ENCODE measurements around the gene BLOC1S2.
"Not testable (repeated sequence)": the region's sequence is repeated elsewhere in the genome, so short reads cannot be mapped to it uniquely, and the experiment has no call there.

The BLOC1S2 gene

DNA sequence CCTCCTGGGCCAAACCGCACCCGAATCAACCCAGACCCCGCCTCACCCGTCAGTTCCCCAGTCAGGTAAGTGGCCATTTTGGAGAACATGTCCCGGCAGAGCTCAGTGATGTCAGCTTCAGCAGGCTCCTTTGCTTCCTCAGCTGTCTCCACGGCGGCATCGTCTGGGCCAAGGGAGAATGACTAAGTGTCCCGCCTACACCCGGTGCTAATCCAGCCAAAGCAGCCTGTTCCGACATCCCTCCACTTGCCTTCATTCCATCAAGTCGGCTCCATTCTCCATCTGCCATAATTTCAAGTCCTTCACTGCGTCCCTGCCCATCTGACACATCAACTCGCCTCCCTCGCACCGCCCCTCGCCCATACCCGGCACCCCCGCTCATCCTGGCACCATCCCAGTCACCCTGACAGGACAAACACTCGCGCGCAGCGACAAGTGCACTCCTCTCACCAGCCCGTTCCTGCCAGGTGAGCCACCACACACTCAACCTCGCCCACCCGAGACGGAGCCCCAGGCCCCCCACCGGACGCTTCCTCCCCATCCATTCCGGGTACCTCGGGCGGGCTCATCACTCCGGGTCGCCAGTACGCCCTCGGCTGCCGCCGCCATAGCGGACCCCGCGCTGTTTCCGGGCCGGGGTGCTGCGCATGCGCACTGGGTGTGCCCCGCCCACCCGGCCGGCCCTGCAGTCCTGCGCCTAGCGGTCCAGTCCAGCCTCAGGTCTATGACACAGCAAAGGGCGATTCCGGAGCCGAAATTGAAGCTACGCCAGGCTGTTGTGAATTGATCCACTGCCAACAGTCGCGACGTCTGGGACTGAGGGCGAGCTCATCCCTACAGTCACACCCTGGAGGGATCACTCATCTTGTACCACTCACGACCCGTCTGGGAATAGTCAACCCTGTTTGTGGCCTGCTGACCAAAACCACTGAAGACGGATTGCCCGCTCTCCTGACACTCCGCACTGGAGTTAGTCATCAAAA is at the start of gene BLOC1S2:
Gene BLOC1S2 (minus strand): TSS at position 630 of the 983 bp plus-strand sequence. CDS start 21 bp downstream, at position 609.
- peak; percentile 87 for DNase-seq

DNA sequence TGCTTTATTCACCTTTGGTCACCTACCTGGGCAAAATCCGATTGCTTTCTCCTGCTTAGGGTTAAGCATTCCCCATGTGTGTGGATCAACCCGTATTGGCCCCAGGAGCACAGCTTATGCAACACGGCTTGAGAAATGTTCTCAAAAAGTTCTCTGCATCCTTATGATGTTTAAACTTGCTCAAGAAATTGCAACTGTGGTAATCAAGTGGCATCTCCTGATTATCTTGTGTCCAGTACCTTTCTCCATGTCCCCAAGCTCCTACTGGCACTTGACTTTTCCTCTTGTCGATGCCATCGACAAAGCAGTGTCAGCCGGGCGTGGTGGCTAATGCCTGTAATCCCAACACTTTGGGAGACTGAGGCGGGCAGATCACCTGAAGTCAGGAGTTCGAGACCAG is 48.3 kb upstream of the BLOC1S2 start:
- DNase-seq, result no peak

DNA sequence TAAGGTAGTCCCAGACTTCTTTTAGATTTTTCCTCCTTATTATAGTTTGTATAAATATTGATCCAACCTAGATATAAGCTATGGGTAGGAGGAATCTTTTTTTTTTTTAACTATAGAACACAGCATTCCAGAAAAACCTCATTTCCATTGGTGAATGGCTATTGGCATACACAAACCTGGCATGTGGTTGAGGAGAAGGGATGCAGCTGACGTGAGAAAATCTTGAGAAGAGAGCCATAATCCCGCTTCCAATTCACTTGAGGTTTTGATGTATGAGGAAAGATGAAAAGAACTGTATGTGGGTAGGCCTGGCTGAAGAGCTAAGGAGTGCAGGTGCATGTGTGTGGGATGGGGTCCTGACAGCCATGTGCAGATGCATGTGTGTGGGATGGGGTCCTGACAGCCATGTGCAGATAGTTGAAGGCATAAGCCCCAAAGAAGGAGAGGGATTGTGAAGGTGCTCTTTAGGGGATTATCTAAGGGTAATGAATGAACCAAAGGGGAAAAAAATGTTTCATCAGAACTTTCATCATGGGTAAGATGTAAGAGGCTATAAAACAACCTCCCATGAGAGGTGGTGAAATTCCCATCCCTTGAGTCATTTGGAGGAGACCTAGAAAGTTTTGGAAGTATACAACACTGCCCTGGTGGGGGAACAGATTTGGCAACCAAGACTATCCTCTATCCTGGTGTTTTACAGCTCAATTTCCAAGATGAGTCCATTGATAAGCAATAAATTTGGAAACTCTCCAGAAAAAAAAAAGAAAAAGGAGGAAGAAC is 47.4 kb upstream of the BLOC1S2 start:
- DNase-seq, result no peak

- no peak for DNase-seq
These were observed 46.6 kb upstream of the BLOC1S2 start for GRCh38 chr10:100333106-100333505.

GRCh38 chr10:100330079-100330478 is 43.6 kb upstream of the BLOC1S2 start, which contains the start of gene PKD2L1:
PKD2L1 (minus strand) TSS chr10:100330228; CDS start chr10:100330103, 125 bp downstream.
- DNase-seq, result no peak

GRCh38 chr10:100328198-100328597 is 41.7 kb upstream of the BLOC1S2 start:
- no peak for DNase-seq

DNA sequence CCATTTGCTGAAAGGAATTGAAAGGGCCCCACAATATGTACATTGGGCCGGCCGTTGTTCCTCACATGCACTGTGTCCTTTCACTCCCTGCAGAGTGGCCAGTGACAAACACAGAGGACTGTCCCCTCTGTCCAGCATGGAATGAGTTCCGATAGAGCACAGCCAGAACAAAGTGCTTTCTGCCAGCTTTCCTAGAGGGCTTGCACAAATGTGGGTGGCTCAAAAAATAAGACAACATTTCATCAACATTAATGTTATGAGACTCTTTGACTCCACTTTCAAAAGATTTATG is 41.2 kb upstream of the BLOC1S2 start:
- DNase-seq, result no peak

- DNase-seq, result peak; percentile 70
These were observed 40.7 kb upstream of the BLOC1S2 start for GRCh38 chr10:100327007-100327717.

- no peak for DNase-seq
These were observed 38.7 kb upstream of the BLOC1S2 start for GRCh38 chr10:100325158-100325557.

GRCh38 chr10:100319707-100320402 is 33.4 kb upstream of the BLOC1S2 start:
- no peak for DNase-seq

GRCh38 chr10:100318207-100318606 is 31.7 kb upstream of the BLOC1S2 start:
- DNase-seq, result no peak

- DNase-seq, result no peak
These were observed 29.1 kb upstream of the BLOC1S2 start for GRCh38 chr10:100315615-100316014.

- no peak for DNase-seq
These were observed 24.8 kb upstream of the BLOC1S2 start for GRCh38 chr10:100311298-100311697.

DNA sequence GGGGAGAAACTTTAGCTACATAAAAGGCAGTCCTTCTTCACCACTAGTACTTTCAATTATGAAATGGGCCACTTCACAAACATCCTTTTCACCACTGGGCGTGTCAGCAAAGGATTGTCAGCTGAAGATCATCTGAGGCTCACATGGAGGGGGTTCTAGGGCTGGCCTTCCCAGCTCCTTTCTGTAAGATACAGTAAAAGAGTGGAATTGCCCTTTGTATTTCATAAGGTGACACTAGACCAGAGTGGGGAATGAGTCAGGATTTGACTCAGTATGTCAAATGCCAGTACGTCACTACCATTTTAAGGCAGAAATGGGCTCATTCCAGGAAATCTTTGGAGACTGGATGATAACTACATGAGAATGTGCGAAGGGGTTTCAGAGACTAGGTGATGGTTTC is 21.2 kb upstream of the BLOC1S2 start:
- no peak for DNase-seq

DNA sequence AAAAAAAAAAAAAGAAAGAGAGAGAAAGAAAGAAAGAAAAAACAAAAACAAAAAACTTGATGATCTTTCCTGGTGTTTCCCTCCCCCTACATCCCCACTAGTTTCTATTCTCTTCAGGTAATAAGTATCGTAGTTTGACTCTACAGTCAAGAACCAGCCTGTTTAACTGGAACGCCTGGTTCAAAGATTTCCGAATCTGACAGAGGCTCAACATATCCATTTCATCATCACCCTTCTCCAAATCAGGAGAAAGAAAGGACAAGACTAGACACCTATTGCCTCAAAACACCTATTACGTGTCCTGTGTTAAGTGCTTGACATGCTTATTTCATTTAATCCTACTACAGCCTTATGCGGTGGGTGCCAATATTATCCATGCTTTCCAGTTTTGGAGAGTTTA is 20.4 kb upstream of the BLOC1S2 start:
- no peak for DNase-seq

DNA sequence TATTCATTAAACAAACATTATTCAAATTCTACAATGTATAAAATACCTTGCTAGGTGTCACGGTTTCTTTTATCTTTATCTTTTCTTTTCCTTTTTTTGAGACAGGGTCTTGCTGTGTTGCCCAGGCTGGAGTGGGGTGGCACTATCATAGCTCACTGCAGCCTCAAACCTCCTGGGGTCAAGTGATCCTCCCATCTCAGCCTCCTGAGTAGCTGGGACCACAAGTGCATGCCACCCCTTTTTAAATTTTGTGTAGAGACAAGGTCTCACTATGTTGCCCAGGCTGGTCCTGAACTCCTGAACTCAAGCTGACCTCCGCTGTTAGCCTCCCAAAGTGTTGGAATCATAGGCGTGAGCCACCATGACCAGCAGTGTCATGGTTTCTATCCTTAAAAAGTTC is 17.9 kb upstream of the BLOC1S2 start:
- DNase-seq, result no peak

DNA sequence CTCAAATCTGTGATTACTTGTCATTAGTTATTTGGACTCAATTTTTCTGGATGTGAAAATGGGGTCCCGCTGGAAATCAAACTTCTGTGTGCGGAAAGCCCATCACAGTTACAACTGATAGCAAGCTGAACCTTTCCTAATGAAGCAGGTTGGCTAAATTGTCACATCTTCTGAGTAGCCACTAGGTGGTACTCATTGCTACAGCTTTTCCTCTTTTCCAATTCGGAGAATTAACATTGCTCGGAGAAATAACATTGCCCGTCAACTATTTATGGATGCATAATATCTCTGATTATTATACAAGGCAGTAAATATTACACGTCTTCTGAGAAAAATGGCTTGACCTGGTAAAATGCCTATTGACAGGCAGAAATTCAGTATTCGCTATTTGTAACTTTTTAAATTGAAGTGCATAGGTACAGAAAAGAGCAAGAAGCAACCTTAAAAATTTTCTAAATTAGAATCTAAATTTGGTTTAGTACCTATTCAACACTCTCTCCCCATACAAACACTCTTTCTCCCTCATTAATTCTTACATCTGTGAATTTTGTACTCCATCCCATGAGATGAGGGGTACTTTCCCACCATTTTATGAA is 17.3 kb upstream of the BLOC1S2 start:
- DNase-seq, result no peak

- DNase-seq, result not testable (repeated sequence)
These were observed 14.6 kb upstream of the BLOC1S2 start for GRCh38 chr10:100301123-100301522.

DNA sequence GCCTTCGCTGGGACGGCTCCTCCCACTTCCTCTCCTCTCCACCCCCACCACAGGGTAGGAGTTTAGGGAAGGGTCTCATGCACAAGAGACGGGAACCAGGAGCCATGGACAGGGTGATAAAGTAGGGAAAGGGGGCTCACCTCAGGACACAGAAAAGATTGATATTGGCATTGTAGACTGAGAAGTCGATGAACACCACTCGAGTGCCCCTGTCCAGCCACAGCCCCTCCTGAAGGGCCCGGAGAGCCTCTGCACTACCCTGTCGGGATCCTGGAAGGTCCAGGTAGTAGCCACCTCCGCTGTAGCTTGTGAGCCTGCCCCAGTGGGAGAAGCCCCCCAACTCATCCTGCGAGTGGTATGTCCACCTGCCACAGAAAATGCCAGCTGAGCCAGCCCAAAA is 10.8 kb upstream of the BLOC1S2 start:
- no peak for DNase-seq

DNA sequence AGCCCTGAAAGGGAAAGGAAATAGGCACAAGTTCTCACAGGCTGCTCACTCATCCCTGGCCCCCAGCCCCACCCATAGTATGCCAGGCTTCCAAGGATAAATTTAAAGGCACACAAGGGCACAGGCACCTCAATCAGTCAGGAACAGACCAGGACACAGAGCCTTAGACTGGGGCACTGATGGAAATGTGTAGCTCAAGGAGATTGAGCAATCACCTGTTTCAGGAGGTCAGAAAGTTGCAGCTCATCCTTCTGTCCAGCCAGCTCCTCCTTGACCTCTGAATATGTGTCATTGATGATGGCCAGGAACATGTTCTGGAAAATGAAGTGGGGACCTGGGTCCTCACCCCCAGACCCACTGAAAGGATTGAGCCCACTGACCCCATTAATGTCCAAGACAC is 6.6 kb upstream of the BLOC1S2 start:
- no peak for DNase-seq

DNA sequence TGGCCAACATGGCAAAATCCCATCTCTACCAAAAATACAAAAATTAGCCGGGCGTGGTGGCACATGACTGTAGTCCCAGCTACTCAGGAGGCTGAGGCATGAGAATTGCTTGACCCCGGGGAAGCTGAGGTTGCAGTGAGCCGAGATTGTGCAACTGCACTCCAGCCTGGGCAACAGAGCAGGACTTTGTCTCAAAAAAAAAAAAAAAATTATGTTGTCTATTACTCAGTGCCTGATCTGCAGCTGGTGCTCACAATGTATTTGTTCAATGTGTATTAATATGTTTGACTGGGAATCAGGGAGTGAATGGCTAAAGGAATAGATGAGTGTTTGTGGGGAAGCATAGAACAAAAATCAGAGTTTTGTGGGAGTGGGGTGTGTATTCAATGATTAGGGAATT is 5.8 kb upstream of the BLOC1S2 start:
- DNase-seq, result peak; percentile 33

DNA sequence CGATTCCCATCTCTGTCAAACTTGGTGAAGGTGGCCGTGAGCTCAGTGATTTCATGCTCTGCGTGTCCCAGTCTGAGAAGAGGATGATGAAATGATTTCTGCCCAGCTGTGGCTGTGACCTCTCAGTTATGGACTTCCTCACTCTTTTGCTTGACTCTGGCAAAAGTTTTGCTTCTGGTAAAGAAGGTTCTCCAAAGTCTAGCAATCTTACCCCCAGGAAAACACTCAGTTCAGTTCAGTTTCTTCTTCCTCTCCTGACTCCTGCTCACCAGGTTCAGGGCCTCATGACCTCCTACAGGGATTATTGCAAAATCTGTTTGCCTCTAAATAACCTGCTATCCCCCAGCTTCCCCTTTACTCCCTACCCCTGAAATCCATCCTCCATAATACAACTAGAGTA is 4.9 kb upstream of the BLOC1S2 start:
- no peak for DNase-seq
